ENCODE data around the gene ZNF135. TPM values are rescaled to one million over a fixed set of nuclear protein-coding genes. Genes with fewer than 3 reads are reported as not detected.

Gene ZNF135
- polyA plus RNA-seq, 1 of the 3 experiments (the other 2 are of a cell fraction) = 0.41 TPM

- H3K9me3 ChIP-seq = no peaks in the 10 kb centered on the region
Measured at GRCh38 chr19:58118979-58119733, 60.1 kb downstream of the ZNF135 start.

More at GRCh38 chr19:58118979-58119733, 60.1 kb downstream of the ZNF135 start:
- no peaks in the 10 kb centered on the region for H3K27me3 ChIP-seq (ENCODE audit: insufficient read depth)
- H3K4me2 ChIP-seq = no peak overlapping the region
- H3K9me2 ChIP-seq = no peaks in the 10 kb centered on the region
- H3K79me2 ChIP-seq (ENCODE audit: insufficient read depth) = no peaks in the 10 kb centered on the region
- WGBS (ENCODE audit: low lambda C conversion rate) = 60% methylated on average over 5 of the region's 5 CpGs
- ChIA-PET POLR2A (no interaction called here), CTCF (no interaction called here)
- no peaks in the 10 kb centered on the region for H4K20me1 ChIP-seq (ENCODE audit: insufficient read depth)
- DNase-seq = no peak
- no peaks in the 10 kb centered on the region for H3K4me1 ChIP-seq (ENCODE audit: control insufficient read depth in 1 of 2, insufficient read depth in 2 of 2, low read depth in 1 of 2, low read length in 1 of 2)
- no peaks in the 10 kb centered on the region for H3F3A ChIP-seq (replicated peaks; ENCODE audit: insufficient read depth)
- H2AFZ ChIP-seq (ENCODE audit: low read depth) = no peak overlapping the region
- no peak overlapping the region for H3K9ac ChIP-seq
- no peaks in the 10 kb centered on the region for H3K36me3 ChIP-seq (replicated peaks in 1 of 2; ENCODE audit: control insufficient read depth in 1 of 2, insufficient read depth in 2 of 2, low read length in 1 of 2)
- TF ChIP-seq PBX3 (IDR thresholded peaks at IDR 0.05) = no peak
- TF ChIP-seq CHD2 (IDR thresholded peaks at IDR 0.05; ENCODE audit: low read length, partially characterized antibody) = no peak
- TF ChIP-seq RAD21 (IDR thresholded peaks at IDR 0.05; ENCODE audit: low read length) = no peak
- TF ChIP-seq TAF1 (IDR thresholded peaks at IDR 0.05; ENCODE audit: borderline replicate concordance, low read depth, low read length) = no peak
- no peak for TF ChIP-seq ZBTB33 (IDR thresholded peaks at IDR 0.05; ENCODE audit: borderline replicate concordance, low read depth)
- TF ChIP-seq EZH2phosphoT487 (IDR thresholded peaks at IDR 0.05; ENCODE audit: borderline replicate concordance, low read depth) = no peak
- no peak for TF ChIP-seq FOXJ3 (CRISPR knock-in tag; IDR thresholded peaks at IDR 0.05)
- no peak for TF ChIP-seq MXI1 (IDR thresholded peaks at IDR 0.05; ENCODE audit: low read depth, low read length)
- no peak for TF ChIP-seq MEF2A (IDR thresholded peaks at IDR 0.05; ENCODE audit: borderline replicate concordance, low read depth)
- TF ChIP-seq REST (IDR thresholded peaks at IDR 0.05; ENCODE audit: low read depth, low read length) = no peak
- TF ChIP-seq USF2 (IDR thresholded peaks at IDR 0.05; ENCODE audit: borderline replicate concordance, low read depth, low read length) = no peak
- no peak for TF ChIP-seq SIN3A (IDR thresholded peaks at IDR 0.05; ENCODE audit: borderline replicate concordance, low read depth, low read length)
- no peak for TF ChIP-seq RCOR1 (IDR thresholded peaks at IDR 0.05; ENCODE audit: low read length)
- no peak for TF ChIP-seq EP300 (IDR thresholded peaks at IDR 0.05; ENCODE audit: borderline replicate concordance in 1 of 2, low read depth in 1 of 2, low read length in 1 of 2)
- TF ChIP-seq RXRA (IDR thresholded peaks at IDR 0.05; ENCODE audit: borderline replicate concordance, low read depth) = no peak
- no peak for TF ChIP-seq TCF12 (IDR thresholded peaks at IDR 0.05)
- TF ChIP-seq USF1 (IDR thresholded peaks at IDR 0.05; ENCODE audit: borderline replicate concordance, low read depth) = no peak
- H3K27ac ChIP-seq (ENCODE audit: low read depth in 2 of 2, low read length in 1 of 2) = no peak overlapping the region
- H3K4me3 ChIP-seq (ENCODE audit: low read depth in 2 of 2, low read length in 1 of 2) = no peak overlapping the region

All from SK-N-SH (cell line).